Pulmonary artery endothelial cell (primary cell): ENCODE measurements around the gene FARP2. TPM values are rescaled to one million over a fixed set of nuclear protein-coding genes. Genes with fewer than 3 reads are reported as not detected.
"Not testable (repeated sequence)": the region's sequence is repeated elsewhere in the genome, so short reads cannot be mapped to it uniquely, and the experiment has no call there.

ENCODE experiments used
- DNase-seq: peaks from one replicate; pipeline ENCODE4 v3.0.0-alpha.2; 2011; ENCODE audit warnings: low read depth, low spot score
- total RNA-seq: library from RNA; depleted of rRNA; stranded (reverse); fragments of >200 nt; gene quantifications from 2 replicates; pipeline ENCODE4 v1.2.3, GENCODE V29; 2014

FARP2 gene
- total RNA-seq, 1 donor from 2014 or later, result 37.2 TPM

GRCh38 chr2:241364781-241365180 is 8.7 kb downstream of the FARP2 start:
- no peak for DNase-seq

GRCh38 chr2:241366678-241367077 is 10.6 kb downstream of the FARP2 start:
- no peak for DNase-seq

GRCh38 chr2:241368643-241369042 is 12.6 kb downstream of the FARP2 start:
- DNase-seq, result no peak

- no peak for DNase-seq
Measured at GRCh38 chr2:241372361-241372992, 16.4 kb downstream of the FARP2 start.

GRCh38 chr2:241373446-241373845 is 17.4 kb downstream of the FARP2 start:
- DNase-seq, result no peak

- not testable (repeated sequence) for DNase-seq
Measured at GRCh38 chr2:241373906-241374305, 17.8 kb downstream of the FARP2 start.

GRCh38 chr2:241375300-241375699 is 19.2 kb downstream of the FARP2 start:
- DNase-seq, result no peak

GRCh38 chr2:241376808-241377207 is 20.7 kb downstream of the FARP2 start:
- DNase-seq, result no peak

- DNase-seq, result no peak
Measured at GRCh38 chr2:241378816-241379215, 22.7 kb downstream of the FARP2 start.

GRCh38 chr2:241379481-241380480 is 23.7 kb downstream of the FARP2 start:
- DNase-seq, result no peak

GRCh38 chr2:241381872-241382271 is 25.8 kb downstream of the FARP2 start:
- no peak for DNase-seq

- DNase-seq, result not testable (repeated sequence)
Measured at GRCh38 chr2:241385450-241385849, 29.4 kb downstream of the FARP2 start.

GRCh38 chr2:241386519-241386918 is 30.4 kb downstream of the FARP2 start:
- no peak for DNase-seq

- no peak for DNase-seq
Measured at GRCh38 chr2:241389697-241390096, 33.6 kb downstream of the FARP2 start.

- no peak for DNase-seq
Measured at GRCh38 chr2:241390301-241391206, 34.5 kb downstream of the FARP2 start.

GRCh38 chr2:241391892-241392665 is 36.0 kb downstream of the FARP2 start:
- no peak for DNase-seq

GRCh38 chr2:241392753-241393152 is 36.7 kb downstream of the FARP2 start:
- DNase-seq, result not testable (repeated sequence)

GRCh38 chr2:241393524-241394196 is 37.6 kb downstream of the FARP2 start:
- DNase-seq, result no peak

GRCh38 chr2:241396809-241397208 is 40.7 kb downstream of the FARP2 start:
- not testable (repeated sequence) for DNase-seq
